IPS-NIHi7 (cell line): ENCODE measurements around the gene MAPK10.
A peak's percentile ranks its signal among the peaks of the same experiment; 100 is the strongest.

ENCODE experiments used
- DNase-seq: peaks from one replicate; pipeline ENCODE4 v3.0.0; 2012; ENCODE audit warnings: mixed read lengths; ENCODE audit errors: extremely low spot score

Gene MAPK10

GRCh38 chr4:86278126-86278525 lies 81.7 kb downstream of the MAPK10 start:
- DNase-seq: no peak

DNA sequence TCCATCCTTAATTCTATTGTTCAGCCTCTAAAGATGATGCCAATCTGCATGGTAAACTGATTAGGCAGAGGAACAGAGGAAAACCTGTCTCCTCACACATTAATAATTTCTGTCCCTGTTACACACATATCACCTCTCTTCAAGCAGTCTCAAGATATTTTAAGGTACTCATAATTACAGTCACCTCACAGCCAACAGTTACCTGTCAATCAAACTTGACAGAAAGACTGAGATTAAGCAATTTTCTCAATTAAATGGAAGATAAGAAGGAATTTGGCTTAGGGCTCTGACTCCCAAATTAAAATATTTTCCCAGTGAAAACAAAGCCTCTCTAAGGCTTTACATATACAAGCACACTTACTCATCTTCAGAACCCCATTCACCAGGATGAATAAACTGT lies 85.2 kb downstream of the MAPK10 start:
- no peak for DNase-seq

DNA sequence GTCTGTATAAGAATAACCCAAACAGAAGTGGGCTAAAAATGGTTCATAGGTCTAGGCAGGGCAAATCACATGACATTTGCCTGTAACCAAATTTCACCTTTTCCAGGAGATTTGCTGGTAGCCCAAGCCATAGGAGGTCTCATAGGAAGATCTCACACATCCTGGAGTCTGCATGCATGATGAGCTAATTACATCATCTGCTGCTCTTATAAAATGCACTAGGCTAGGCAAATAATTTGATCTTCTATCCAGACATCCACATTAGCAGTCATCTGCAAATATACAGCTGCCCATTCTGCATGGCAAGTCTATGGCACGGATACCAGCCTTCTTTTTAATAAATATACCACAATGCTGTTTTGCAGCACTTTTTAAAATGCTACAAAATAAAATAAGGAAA lies 87.2 kb downstream of the MAPK10 start:
- no peak for DNase-seq

DNA sequence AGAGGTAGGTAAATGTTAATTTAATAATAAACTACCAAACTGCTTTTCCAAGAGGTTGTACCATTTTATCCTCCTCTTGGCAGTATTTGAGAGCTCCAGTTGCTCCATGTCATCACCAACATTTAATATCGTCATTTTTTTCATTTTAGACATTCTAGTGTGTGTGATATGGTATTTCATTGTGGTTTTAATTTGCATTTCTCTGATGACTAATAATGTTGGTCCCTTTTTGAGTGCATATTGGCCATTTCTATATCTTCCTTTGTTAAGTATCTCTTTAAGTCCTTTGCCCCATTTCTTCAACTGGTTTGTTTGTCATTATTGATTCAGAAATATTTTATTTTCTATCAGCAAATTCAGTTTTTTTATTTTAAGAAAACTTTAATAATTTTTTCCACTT lies 88.8 kb downstream of the MAPK10 start:
- no peak for DNase-seq

DNA sequence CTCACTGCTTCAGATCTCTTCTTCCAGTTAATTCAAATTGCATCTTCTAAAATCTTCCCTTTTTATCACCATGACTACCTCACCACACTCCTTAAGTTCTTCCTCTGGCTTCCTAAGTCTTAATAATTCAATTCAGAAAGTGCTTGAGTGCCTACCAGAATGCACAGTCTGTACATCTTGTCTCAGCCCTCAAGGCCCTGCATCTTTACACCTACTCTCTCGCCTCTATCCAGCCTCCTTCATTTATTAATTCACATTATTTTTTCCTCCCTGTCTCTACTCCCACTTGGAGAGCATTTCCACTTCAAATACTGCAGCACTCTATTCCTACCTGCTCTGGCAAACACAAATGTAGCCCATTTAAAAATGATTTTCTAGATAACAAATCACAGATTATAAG lies 90.5 kb downstream of the MAPK10 start:
- no peak for DNase-seq

DNA sequence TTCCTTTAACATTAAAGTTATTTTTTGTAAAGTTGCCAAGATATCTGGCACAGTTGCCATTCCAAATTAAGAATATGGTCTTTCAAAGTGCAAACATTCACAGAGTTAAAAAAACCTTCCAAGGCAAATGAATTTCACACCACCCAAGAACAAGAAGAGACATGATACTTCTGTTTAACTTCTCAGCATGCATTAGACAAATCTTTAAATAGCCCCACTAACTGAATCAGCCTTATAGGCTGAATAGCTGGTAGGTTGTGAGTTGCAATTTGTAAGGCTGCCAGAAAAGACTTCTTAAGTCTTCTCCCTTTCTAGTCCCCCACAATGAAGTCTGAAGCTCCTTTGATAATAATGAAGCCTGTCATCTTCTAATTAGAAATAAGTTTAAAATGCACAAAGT lies 95.6 kb downstream of the MAPK10 start:
- no peak for DNase-seq

DNA sequence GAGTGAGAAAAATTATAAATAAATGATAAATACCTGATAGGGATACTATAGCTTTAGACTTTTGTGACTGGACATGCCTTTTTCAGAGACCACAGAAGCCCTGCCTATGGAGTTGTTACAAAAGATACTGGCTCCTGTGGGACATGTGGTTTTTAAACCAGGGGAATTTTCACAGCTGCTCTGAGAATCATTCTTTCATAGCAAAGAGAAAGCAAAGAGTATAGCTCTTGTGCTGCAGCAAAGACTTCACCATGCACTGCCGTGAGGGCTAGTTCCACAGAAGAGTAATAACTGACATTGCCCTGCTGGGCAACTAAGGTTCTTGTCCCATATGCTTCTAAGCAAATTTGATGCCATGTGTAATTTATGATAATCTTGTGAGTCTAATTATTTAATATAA lies 98.2 kb downstream of the MAPK10 start:
- DNase-seq: no peak

- no peak for DNase-seq
Observed at GRCh38 chr4:86256086-86256485, 103.8 kb downstream of the MAPK10 start.

- DNase-seq: no peak
Observed at GRCh38 chr4:86250619-86251018, 109.2 kb downstream of the MAPK10 start.

DNA sequence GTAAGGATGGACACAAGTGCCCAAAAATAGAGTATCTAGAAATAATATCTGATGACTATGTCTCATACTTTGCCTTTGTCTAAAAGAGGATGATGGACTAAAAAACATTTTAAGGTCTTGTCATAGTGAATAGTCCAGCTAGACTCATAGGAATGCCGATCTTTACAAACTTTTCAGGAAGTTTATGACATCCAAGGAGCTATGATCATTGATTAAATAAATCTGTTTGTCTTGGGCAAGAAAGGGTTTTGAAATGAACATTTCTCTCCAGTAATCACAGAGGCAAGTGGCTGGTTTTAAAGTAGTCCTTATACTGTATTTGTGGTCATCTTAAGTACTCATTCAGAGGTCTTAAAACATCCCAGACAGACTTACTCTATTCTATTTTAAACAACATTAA lies 109.8 kb downstream of the MAPK10 start:
- DNase-seq: no peak

DNA sequence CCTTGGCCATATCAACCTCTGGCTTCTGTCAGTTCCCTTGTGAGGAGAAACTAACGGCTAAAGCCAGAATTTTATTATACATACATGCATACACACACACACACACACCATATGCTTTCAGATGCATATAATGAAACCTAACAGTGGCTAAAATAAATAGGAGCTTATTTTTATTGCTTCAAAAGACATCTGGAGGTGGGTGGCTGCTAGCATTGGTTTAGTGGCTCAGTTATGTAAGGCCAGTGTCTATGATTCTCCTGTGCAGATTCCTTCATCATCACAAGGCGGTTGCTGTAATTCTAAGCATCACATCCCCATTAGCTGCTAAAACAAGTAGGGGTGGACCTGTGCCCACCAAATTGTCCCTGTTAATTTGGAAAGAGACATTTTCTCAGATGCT lies 110.8 kb downstream of the MAPK10 start:
- no peak for DNase-seq

- no peak for DNase-seq
Observed at GRCh38 chr4:86247906-86248305, 111.9 kb downstream of the MAPK10 start.

DNA sequence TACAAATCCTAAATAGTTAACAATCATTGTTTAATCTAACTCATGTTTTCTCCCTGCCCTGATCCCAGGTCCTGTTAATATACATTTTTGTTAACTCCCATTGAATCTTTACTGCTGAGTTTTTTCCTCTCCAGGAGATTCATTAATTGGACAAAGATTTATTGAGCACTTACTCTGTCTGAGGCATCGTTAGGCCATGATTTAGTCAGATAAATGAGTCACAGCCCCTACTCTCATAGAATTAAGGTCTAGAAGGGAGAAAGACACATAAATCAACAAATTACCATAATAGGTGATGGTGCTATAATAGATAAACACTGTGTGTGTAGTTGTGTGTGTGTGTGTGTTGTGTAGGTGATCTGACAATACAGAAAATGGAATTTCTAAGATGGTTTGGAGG lies 112.5 kb downstream of the MAPK10 start:
- DNase-seq: no peak

DNA sequence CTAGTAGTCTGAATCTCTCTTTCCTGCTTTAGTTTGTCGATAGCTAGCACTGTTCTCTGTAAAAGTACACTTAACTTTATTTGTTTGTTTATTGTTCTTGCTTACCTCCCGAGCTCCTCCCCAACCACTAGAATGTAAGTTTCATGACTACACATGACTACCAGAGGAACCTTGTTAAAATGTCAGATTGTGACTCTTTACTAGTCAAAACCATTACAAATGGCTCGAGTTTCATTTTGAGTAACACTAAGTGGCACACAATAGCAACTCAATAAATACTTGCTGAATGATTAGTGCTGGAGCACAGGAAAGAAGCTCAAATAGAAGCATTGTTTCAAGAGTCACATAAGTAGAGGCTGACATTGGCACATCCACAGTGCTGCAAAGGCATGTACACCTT lies 116.1 kb downstream of the MAPK10 start:
- DNase-seq: no peak

DNA sequence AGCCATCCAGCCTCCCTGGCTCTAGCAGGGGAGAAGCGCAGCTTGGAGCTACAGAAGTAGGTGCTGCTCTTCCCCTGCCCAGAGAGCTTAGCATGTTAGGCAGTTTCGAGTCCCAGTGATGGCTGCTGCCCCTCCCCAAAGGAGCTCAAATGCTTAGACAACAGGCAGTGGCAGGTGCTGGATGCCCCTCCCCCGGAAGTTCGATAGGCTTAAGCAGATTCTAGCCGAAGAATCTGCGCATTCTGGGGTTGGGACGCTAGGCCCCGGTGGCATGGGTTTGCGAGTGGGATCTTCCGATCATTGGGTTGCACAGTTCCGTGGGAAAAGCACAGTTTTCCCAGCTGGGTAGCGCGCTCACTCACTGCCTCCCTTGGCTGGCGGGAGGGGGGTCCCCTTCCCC lies 117.2 kb downstream of the MAPK10 start:
- no peak for DNase-seq

- DNase-seq: no peak
Observed at GRCh38 chr4:86235549-86235948, 124.3 kb downstream of the MAPK10 start.

GRCh38 chr4:86233681-86234080 lies 126.2 kb downstream of the MAPK10 start:
- DNase-seq: peak; percentile 18

DNA sequence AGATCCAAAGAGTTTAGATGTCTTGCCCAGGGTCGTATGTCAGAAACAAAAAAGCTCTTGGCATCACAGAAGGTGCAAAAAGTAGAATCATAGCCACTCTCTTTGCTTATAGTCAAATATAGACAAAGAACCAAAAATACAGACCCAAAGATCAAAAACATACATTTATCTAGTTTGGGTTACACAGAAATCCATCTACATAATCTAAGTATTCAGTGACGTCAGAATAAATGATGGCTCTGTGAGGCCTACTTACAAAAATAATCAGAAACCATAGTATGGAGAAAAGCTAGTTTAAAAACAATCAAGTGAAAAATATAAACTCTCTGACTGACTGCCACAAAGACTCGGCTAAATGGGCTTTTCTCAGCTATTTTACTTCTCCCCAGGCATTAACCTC lies 126.8 kb downstream of the MAPK10 start:
- no peak for DNase-seq

DNA sequence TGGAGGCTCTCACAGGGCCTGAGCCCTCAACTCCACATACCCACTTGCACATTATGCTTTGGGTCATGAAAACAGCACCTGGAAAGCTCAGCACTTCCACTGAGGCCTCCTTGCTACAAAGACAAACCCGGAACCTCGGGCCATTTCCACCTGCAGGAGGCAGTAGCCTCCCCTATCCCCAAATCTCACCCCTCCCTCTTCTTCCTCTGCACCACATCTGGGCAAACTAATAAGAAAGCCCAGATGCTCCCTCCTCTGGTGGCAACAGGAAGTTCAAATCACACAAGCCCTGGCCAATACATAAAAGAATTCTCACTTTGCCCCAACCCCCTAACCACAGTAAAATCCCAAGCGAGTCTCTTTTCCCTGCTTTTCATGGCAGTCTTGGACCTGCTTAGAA lies 136.4 kb downstream of the MAPK10 start:
- DNase-seq: peak; percentile 80

- no peak for DNase-seq
Observed at GRCh38 chr4:86221002-86221401, 138.9 kb downstream of the MAPK10 start.

DNA sequence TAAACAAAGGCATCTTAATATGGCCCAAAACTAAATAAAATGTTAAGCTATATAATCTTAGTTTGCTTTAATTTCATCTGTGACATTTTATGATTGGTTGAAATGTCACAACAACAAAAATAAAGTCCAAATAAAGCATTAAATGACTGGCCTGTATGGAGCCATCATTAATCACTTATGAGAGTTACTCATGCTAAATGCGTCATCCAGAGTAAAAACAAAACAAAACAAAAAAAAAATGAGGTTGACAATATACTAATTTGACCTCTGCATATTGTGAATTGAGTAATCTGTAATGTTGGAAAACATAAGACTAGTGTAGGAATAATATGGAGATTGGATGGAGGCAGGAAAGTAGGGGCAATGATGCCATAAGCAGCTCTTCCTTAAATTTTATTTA lies 139.7 kb downstream of the MAPK10 start:
- no peak for DNase-seq

- DNase-seq: no peak
Observed at GRCh38 chr4:86218746-86219473, 140.9 kb downstream of the MAPK10 start.

GRCh38 chr4:86203176-86203575 lies 156.7 kb downstream of the MAPK10 start:
- no peak for DNase-seq

GRCh38 chr4:86185659-86186058 lies 174.2 kb downstream of the MAPK10 start:
- no peak for DNase-seq
